B cell (primary cell): Measurements from ENCODE around the gene BROX.

Experiments used
- EZH2 ChIP-seq: IDR thresholded peaks from 2 replicates; pipeline ENCODE4 v1.6.1; 2012; ENCODE audit warnings: borderline replicate concordance, low read depth, mild to moderate bottlenecking, moderate library complexity, low read length; ENCODE audit not compliant: insufficient read depth, poor library complexity, severe bottlenecking
- TF ChIP-seq, protein P1 (sequence below): fragments of 200-600 bp; IDR thresholded peaks from one replicate; pipeline ENCODE4 v1.8.0; 2022; ENCODE audit warnings: antibody characterized with exemption, mild to moderate bottlenecking

GRCh38 chr1:222716393-222716792, 4.0 kb downstream of the BROX start:
- TF ChIP-seq, protein P1, sequence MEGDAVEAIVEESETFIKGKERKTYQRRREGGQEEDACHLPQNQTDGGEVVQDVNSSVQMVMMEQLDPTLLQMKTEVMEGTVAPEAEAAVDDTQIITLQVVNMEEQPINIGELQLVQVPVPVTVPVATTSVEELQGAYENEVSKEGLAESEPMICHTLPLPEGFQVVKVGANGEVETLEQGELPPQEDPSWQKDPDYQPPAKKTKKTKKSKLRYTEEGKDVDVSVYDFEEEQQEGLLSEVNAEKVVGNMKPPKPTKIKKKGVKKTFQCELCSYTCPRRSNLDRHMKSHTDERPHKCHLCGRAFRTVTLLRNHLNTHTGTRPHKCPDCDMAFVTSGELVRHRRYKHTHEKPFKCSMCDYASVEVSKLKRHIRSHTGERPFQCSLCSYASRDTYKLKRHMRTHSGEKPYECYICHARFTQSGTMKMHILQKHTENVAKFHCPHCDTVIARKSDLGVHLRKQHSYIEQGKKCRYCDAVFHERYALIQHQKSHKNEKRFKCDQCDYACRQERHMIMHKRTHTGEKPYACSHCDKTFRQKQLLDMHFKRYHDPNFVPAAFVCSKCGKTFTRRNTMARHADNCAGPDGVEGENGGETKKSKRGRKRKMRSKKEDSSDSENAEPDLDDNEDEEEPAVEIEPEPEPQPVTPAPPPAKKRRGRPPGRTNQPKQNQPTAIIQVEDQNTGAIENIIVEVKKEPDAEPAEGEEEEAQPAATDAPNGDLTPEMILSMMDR, result no peak
- no peak for TF ChIP-seq EZH2
